ENCODE measurements around the gene LALBA. TPM values are rescaled to one million over a fixed set of nuclear protein-coding genes. Genes with fewer than 3 reads are reported as not detected.

LALBA gene
- total and polyA plus RNA-seq, 2 of the 8 experiments (the other 6 are each of a cell fraction or from before 2014, with no cell fraction given), result not detected

- no peak overlapping the region for H3K18ac ChIP-seq (ENCODE audit: extremely low read depth, low read length)
- no peaks in the 10 kb centered on the region for H4K20me1 ChIP-seq (replicated peaks in 1 of 2; ENCODE audit: control insufficient read depth in 1 of 2, insufficient read depth in 2 of 2, low read length in 2 of 2)
- no peak overlapping the region for H4K8ac ChIP-seq (ENCODE audit: extremely low read depth, insufficient read depth, low read length)
- H3K27ac ChIP-seq (ENCODE audit: low read depth, low read length), result no peak overlapping the region
- no peak overlapping the region for H3K4ac ChIP-seq (replicated peaks; ENCODE audit: insufficient read length, low read depth, low read length)
- DNase-seq (ENCODE audit: low read depth in 1 of 2, low spot score in 2 of 2), result no peak
- no peak overlapping the region for H2AFZ ChIP-seq (ENCODE audit: low read length)
- no peak overlapping the region for H3K4me3 ChIP-seq (ENCODE audit: extremely low read depth in 1 of 4, insufficient read depth in 2 of 4, low read depth in 3 of 4, low read length in 4 of 4)
- H3K79me1 ChIP-seq (ENCODE audit: low read depth, low read length), result no peaks in the 10 kb centered on the region
- no peaks in the 10 kb centered on the region for H3K79me2 ChIP-seq (ENCODE audit: control insufficient read depth in 1 of 2, insufficient read depth in 2 of 2, low read length in 2 of 2)
- no peak for FAIRE-seq
- no peak overlapping the region for H2BK120ac ChIP-seq (replicated peaks; ENCODE audit: low read depth, low read length)
- no peak overlapping the region for H2BK12ac ChIP-seq (ENCODE audit: low read depth, low read length)
- no peaks in the 10 kb centered on the region for H3K4me1 ChIP-seq (replicated peaks in 1 of 4; ENCODE audit: control insufficient read depth in 3 of 4, insufficient read depth in 4 of 4, low read length in 3 of 4)
- POLR2A ChIA-PET (ENCODE audit: partially characterized antibody), result no interaction called here
- TF ChIP-seq USF2 (IDR thresholded peaks at IDR 0.05; ENCODE audit: low read length) (no peak), SAP30 (IDR thresholded peaks at IDR 0.05; ENCODE audit: insufficient read depth, insufficient replicate concordance, low read length) (no peak)
- H3K23me2 ChIP-seq (ENCODE audit: low read depth, low read length), result no peaks in the 10 kb centered on the region
- no peak overlapping the region for H3K9ac ChIP-seq (replicated peaks in 1 of 4; ENCODE audit: extremely low read depth in 1 of 4, low read depth in 3 of 4, low read length in 3 of 4)
- H3K4me2 ChIP-seq (ENCODE audit: insufficient read depth in 1 of 2, low read depth in 2 of 2, low read length in 2 of 2), result no peak overlapping the region
- no peak overlapping the region for H2BK5ac ChIP-seq (ENCODE audit: low read depth, low read length)
- WGBS, 2 experiments (ENCODE audit: extremely low coverage in 1 of 2, insufficient coverage in 1 of 2, insufficient read length in 1 of 2, insufficient replicate concordance in 2 of 2, low coverage in 1 of 2, low lambda C conversion rate in 2 of 2, missing lambda C conversion rate in 1 of 2), result 88% methylated on average over 4 of the region's 4 CpGs; no CpG with 5 or more reads in 1 of the 2 experiments
- H3K9me3 ChIP-seq (ENCODE audit: insufficient read depth in 2 of 2, low read depth in 1 of 2, low read length in 1 of 2), result no peaks in the 10 kb centered on the region
- H3K23ac ChIP-seq (ENCODE audit: insufficient read length), result no peak overlapping the region
- H2BK20ac ChIP-seq (ENCODE audit: low read length), result no peak overlapping the region
- H2AK5ac ChIP-seq (ENCODE audit: low read depth, low read length), result no peak overlapping the region
- no peaks in the 10 kb centered on the region for H3K36me3 ChIP-seq (ENCODE audit: control insufficient read depth in 2 of 4, insufficient read depth in 4 of 4, low read length in 3 of 4)
- no peak overlapping the region for H3K56ac ChIP-seq (replicated peaks; ENCODE audit: insufficient read length, low read depth, low read length)
- CTCF ChIA-PET (ENCODE audit: partially characterized antibody), result interaction anchor here (1.0 to 1.4 kb wide), 2 partner anchors 24 to 50 kb away, joined by 3 to 8 read pairs; no protein-coding TSS in a partner anchor
- H4K91ac ChIP-seq (replicated peaks; ENCODE audit: insufficient read length, low read length), result no peak overlapping the region
- no peak overlapping the region for H4K5ac ChIP-seq (ENCODE audit: insufficient read length, low read depth, low read length)
- no peak overlapping the region for H3K14ac ChIP-seq (ENCODE audit: insufficient read length)
- H3K27me3 ChIP-seq (replicated peaks in 1 of 4; ENCODE audit: control insufficient read depth in 3 of 4, extremely low read depth in 1 of 4, insufficient read depth in 3 of 4, low read length in 3 of 4), result no peaks in the 10 kb centered on the region
- no peak overlapping the region for H2BK15ac ChIP-seq (ENCODE audit: low read length)
Measured at GRCh38 chr12:48567731-48568130, 2.1 kb downstream of the LALBA start.

All from H1 (cell line).